Cardiac muscle cell (in vitro differentiated cells and primary cell): ENCODE data around the gene CTCF. TPM values are rescaled to one million over a fixed set of nuclear protein-coding genes. Genes with fewer than 3 reads are reported as not detected.

Source experiments
- DNase-seq, 2 donors: peaks; one replicate each; pipeline versions ENCODE4 v3.0.0 to v3.0.0-alpha.2; 2010 to 2017; ENCODE audit warnings: low read depth in 1 of 2, low spot score in 1 of 2
- H3K27ac ChIP-seq: fragments of 200-600 bp; sonication (generic); 2 replicates; pipeline ENCODE4 v1.5.1; 2016
- H3K27me3 ChIP-seq: fragments of 200-600 bp; sonication (generic); 2 replicates; pipeline ENCODE4 v1.6.0; 2016; ENCODE audit warnings: control low read depth
- H3K36me3 ChIP-seq: fragments of 200-600 bp; sonication (generic); 2 replicates; pipeline ENCODE4 v1.5.1; 2016; ENCODE audit warnings: control low read depth
- H3K4me1 ChIP-seq: fragments of 200-600 bp; sonication (generic); 2 replicates; pipeline ENCODE4 v1.8.1; 2017; ENCODE audit warnings: low read depth, mild to moderate bottlenecking, mixed run types
- H3K4me3 ChIP-seq: fragments of 200-600 bp; sonication (generic); 2 replicates; pipeline ENCODE4 v1.5.1; 2016; ENCODE audit warnings: mild to moderate bottlenecking
- H3K9me3 ChIP-seq: fragments of 200-600 bp; sonication (generic); 2 replicates; pipeline ENCODE4 v1.5.1; 2017; ENCODE audit warnings: low read depth, mild to moderate bottlenecking, control low read depth
- polyA plus RNA-seq: library from polyadenylated mRNA; unstranded; fragments of >200 nt; fragmentation: Nextera tagmentation; extraction: Ambion mirVana; gene quantifications from 2 replicates; pipeline ENCODE4 v1.2.1, GENCODE V29; 2016
- total RNA-seq: library from RNA; depleted of rRNA; stranded (reverse); fragments of >200 nt; gene quantifications from 2 replicates; pipeline ENCODE4 v1.2.3, GENCODE V29; 2016
- TF ChIP-seq, protein P1 (sequence below): IDR thresholded peaks from 2 replicates; pipeline ENCODE4 v1.5.1; 2012; ENCODE audit warnings: low read depth, mild to moderate bottlenecking, low read length

The CTCF gene
- total and polyA plus RNA-seq, 2 experiments from 2014 or later: 33.9 to 38.0 TPM

DNA sequence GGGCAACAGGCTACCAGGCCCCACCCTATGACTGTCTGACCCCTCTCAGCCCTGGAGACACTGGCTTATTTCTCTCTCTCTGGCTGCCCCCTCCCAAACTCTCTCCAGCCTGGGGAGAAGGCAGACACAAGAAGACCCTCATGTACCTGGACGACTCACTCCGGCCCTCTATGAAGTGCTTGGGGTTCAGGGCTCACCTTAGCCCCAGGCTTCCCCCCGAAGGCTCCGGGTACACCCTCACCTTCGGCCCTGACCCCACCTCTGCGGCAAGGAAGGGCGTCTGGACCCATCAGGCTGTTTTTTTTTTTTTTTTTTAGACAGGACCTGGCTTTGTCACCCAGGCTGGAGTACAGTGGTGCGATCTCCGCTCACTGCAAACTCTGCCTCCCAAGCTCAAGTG is 81.7 kb downstream of the CTCF start:
- H3K9me3 ChIP-seq: no peaks in the 10 kb centered on the region
- H3K36me3 ChIP-seq: no peaks in the 10 kb centered on the region
- TF ChIP-seq, protein P1, sequence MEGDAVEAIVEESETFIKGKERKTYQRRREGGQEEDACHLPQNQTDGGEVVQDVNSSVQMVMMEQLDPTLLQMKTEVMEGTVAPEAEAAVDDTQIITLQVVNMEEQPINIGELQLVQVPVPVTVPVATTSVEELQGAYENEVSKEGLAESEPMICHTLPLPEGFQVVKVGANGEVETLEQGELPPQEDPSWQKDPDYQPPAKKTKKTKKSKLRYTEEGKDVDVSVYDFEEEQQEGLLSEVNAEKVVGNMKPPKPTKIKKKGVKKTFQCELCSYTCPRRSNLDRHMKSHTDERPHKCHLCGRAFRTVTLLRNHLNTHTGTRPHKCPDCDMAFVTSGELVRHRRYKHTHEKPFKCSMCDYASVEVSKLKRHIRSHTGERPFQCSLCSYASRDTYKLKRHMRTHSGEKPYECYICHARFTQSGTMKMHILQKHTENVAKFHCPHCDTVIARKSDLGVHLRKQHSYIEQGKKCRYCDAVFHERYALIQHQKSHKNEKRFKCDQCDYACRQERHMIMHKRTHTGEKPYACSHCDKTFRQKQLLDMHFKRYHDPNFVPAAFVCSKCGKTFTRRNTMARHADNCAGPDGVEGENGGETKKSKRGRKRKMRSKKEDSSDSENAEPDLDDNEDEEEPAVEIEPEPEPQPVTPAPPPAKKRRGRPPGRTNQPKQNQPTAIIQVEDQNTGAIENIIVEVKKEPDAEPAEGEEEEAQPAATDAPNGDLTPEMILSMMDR: no peak
- DNase-seq: no peak
- H3K4me1 ChIP-seq: no peaks in the 10 kb centered on the region
- H3K4me3 ChIP-seq: no peak overlapping the region
- no peak overlapping the region for H3K27ac ChIP-seq
- H3K27me3 ChIP-seq: peaks cover 64% of the 10 kb centered on the region

GRCh38 chr16:67645397-67646121 is 83.2 kb downstream of the CTCF start:
- H3K4me1 ChIP-seq: no peaks in the 10 kb centered on the region
- TF ChIP-seq, protein P1: no peak
- H3K4me3 ChIP-seq: no peak overlapping the region
- no peak for DNase-seq
- peaks cover 79% of the 10 kb centered on the region for H3K27me3 ChIP-seq
- H3K36me3 ChIP-seq: no peaks in the 10 kb centered on the region
- H3K27ac ChIP-seq: no peak overlapping the region
- no peaks in the 10 kb centered on the region for H3K9me3 ChIP-seq

- Histone ChIP-seq H3K27ac (no peak overlapping the region), H3K4me3 (no peak overlapping the region), H3K4me1 (no peaks in the 10 kb centered on the region), H3K9me3 (no peaks in the 10 kb centered on the region), H3K27me3 (peaks cover 95% of the 10 kb centered on the region), H3K36me3 (no peaks in the 10 kb centered on the region)
- DNase-seq: no peak
- TF ChIP-seq, protein P1: no peak
Observed at GRCh38 chr16:67647111-67647651, 84.9 kb downstream of the CTCF start.

DNA sequence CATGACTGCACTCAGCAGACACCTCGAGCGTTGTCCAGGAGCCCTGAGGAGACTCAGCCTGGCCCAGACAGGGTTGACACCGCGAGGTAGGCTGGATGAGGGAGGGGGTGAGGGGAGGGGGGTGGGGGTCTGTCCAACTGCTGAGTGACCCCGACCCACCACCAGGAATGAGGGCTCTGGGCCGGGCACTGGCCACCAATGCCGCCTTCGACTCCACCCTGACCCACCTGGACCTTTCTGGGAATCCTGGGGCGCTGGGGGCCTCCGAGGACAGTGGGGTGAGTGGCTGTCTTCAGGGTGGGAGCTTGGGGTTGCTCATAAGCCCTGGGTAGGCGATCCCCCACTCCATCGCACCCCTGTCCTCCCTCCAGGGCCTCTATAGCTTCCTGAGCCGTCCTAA is 85.4 kb downstream of the CTCF start:
- TF ChIP-seq, protein P1: no peak
- Histone ChIP-seq H3K9me3 (no peaks in the 10 kb centered on the region), H3K36me3 (no peaks in the 10 kb centered on the region), H3K27ac (no peak overlapping the region), H3K4me1 (no peaks in the 10 kb centered on the region), H3K27me3 (peaks cover 95% of the 10 kb centered on the region), H3K4me3 (no peak overlapping the region)
- no peak for DNase-seq

DNA sequence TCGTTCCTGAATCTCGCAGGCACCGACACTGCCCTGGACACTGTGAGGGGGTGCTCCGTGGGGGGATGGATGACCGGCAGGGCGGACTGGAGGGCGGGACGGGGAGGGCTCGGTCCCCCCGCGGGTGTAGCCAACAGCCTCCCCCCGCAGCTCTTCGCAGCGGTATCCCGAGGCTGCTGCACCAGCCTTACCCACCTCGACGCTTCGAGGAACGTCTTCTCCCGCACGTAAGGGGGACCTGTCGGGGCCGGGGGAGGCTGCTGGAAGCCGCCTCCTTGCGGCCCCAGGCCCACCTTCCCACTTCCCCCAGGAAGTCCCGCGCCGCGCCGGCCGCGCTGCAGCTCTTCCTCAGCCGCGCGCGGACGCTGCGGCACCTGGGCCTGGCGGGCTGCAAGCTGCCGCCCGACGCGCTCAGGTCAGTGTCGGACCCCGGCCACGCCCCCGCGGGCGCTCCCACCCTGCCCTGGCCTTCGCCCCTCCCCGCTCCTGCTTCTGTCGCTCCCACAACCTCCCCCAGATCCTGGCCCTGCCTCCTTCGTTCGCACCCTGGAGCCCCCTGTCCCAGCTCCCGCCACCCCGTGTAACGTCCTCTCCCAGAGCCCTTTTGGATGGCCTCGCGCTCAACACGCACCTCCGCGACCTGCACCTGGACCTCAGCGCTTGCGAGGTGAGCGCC is 85.9 kb downstream of the CTCF start:
- H3K4me3 ChIP-seq: no peak overlapping the region
- TF ChIP-seq, protein P1: no peak
- no peaks in the 10 kb centered on the region for H3K9me3 ChIP-seq
- no peak overlapping the region for H3K27ac ChIP-seq
- no peaks in the 10 kb centered on the region for H3K36me3 ChIP-seq
- peaks cover under 1% of the 10 kb centered on the region for H3K4me1 ChIP-seq
- peaks cover 96% of the 10 kb centered on the region for H3K27me3 ChIP-seq
- no peak for DNase-seq
